Fibroblast of the aortic adventitia (primary cell): ENCODE measurements around the gene KCNK6. TPM values are rescaled to one million over a fixed set of nuclear protein-coding genes. Genes with fewer than 3 reads are reported as not detected.

Source experiments
- DNase-seq: peaks from one replicate; pipeline ENCODE4 v3.0.0-alpha.2; 2010; ENCODE audit warnings: low read depth
- H3K4me3 ChIP-seq: 2 replicates; pipeline ENCODE4 v1.5.1; 2011; ENCODE audit warnings: low read depth, mild to moderate bottlenecking, control low read depth, low read length, moderate library complexity
- total RNA-seq: library from RNA; depleted of rRNA; stranded (reverse); fragments of >200 nt; gene quantifications from 2 replicates; pipeline ENCODE4 v1.2.3, GENCODE V29; 2012; ENCODE audit warnings: low replicate concordance
- TF ChIP-seq, protein P1 (sequence below): IDR thresholded peaks from 2 replicates; pipeline ENCODE4 v1.5.1; 2011; ENCODE audit warnings: mild to moderate bottlenecking, low read length, control low read depth, inconsistent platforms; ENCODE audit not compliant: insufficient read depth

Gene KCNK6
- total RNA-seq, 1 donor = 3.6 TPM

DNA sequence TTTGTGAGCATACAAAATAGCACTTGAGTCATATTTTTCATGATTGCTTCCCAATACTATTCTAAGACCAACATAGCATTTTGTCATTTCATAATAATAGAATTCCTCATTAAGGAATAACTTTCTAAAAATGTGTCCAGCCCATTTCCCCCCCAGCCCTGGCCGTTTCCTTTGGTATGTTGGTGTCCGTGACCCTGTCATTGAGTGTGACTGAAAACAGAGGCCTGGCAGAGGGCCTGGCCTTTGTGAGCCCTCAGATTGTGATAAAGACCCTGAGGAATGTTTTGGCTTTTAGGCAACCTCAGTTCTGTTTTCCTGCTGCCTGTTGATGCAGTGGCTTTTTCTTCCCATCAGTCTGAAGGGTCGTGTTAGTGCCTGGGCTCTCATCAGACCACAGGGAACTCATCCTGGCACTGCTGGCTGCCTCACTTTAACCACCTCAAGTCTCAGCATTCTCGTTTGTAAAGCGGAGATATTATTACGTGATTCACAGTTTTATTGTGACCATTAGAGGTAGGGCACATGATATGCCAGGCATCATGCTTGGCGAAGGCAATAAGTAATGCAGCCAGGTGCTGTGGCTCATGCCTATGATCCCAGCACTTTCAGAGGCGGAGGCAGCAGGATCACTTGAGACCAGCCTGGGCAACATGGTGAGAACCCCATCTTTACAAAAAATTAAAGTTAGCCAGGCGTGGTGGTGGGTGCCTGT is 41.5 kb upstream of the KCNK6 start:
- TF ChIP-seq, protein P1, sequence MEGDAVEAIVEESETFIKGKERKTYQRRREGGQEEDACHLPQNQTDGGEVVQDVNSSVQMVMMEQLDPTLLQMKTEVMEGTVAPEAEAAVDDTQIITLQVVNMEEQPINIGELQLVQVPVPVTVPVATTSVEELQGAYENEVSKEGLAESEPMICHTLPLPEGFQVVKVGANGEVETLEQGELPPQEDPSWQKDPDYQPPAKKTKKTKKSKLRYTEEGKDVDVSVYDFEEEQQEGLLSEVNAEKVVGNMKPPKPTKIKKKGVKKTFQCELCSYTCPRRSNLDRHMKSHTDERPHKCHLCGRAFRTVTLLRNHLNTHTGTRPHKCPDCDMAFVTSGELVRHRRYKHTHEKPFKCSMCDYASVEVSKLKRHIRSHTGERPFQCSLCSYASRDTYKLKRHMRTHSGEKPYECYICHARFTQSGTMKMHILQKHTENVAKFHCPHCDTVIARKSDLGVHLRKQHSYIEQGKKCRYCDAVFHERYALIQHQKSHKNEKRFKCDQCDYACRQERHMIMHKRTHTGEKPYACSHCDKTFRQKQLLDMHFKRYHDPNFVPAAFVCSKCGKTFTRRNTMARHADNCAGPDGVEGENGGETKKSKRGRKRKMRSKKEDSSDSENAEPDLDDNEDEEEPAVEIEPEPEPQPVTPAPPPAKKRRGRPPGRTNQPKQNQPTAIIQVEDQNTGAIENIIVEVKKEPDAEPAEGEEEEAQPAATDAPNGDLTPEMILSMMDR = no peak
- peak; percentile 94 for DNase-seq
- H3K4me3 ChIP-seq = no peak overlapping the region

DNA sequence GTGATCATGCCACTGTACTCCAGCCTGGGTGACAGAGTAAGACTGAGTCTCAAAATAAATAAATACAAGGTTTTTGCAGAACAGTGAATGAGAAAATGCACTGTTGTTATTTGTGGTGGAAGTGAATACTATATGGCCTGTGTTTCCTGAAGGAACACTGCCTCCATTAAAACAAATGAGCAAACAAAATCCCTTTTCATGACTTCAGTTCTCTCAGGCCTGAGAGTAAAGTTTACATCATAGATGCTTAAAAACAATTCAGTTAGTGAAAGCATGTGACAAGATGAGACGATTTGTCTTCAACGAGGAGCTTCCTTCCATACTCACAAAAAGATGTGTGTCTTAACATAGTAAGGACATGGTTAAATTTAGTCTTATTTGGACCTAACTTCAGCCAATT is 40.9 kb upstream of the KCNK6 start:
- DNase-seq = no peak
- no peak overlapping the region for H3K4me3 ChIP-seq
- TF ChIP-seq, protein P1 = no peak

DNA sequence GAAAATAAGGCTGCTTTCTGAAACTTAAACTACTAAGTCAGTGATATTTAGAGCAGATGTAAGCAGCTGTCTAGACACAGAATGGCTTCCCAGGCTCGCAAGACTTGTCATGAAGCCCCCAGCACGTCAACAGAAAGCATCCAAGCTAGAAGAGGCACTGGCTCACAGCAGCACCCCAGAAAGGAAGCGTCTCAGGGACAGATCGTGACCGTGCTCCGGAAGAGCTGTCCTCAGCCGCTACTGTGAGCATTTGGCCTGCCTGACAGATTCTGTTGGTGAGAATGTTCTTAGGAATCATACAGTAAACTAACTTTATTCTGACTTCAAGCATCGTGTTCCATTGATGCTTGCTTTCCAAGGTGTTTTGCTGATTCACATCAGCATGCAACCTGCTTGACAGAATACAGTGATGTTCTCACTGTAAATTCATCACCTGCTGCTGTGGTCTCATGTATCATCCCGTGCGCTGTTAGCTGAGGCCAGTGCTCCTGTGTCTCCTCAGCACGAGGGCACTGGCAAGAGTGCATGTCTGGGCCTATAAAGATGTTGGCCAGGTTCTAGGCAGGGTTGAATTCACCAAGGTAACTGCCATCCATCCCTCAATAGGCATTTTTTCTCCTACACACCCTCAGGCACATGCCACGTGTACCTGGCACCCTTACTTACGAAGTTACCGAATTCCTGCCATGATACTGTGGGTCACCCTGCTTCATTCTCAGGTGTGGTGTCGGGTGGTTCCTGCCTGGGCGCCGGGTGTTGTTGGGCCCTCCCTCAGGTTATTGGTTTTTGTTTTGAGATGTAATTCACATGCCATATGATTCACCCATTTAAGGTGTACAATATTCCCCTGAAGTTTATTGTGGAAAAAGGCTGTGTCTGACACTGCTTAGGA is 39.4 kb upstream of the KCNK6 start:
- TF ChIP-seq, protein P1 = no peak
- no peak overlapping the region for H3K4me3 ChIP-seq
- DNase-seq = no peak

DNA sequence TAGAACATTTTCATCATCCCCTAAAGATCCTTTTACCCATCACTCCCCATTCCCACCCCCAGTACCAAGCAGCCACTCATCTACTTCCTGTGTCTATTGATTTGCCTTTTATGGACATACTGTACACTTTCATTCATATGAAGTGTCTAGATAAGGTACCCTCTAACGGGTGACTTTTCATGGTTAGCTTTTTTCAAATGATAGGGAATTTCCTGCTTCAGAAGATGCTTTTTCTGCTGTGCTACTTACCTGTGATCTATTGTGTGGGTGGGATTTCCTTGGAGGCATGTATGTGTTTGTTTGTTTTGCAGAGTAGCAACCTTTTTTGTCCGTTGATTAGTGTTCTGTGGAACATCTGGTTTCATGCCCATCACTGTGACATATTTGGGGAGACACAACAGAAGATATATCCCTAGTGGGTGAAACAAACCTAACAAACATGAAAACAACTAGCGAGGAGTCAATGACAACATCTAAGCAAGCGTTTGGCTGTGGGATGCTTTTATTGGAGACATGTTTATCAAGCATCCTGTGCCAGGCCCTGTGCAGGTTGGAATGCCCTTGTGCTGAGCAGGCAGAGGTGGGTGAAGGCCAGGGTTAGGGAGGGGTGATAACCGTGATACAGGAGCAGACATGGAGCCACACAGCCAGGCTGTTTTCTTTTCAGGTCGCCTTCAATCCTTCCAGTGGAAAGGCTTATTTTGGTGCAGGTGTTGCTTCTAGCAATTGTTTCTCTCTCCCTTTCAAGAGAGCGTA is 37.7 kb upstream of the KCNK6 start:
- no peak overlapping the region for H3K4me3 ChIP-seq
- TF ChIP-seq, protein P1 = no peak
- DNase-seq = no peak

DNA sequence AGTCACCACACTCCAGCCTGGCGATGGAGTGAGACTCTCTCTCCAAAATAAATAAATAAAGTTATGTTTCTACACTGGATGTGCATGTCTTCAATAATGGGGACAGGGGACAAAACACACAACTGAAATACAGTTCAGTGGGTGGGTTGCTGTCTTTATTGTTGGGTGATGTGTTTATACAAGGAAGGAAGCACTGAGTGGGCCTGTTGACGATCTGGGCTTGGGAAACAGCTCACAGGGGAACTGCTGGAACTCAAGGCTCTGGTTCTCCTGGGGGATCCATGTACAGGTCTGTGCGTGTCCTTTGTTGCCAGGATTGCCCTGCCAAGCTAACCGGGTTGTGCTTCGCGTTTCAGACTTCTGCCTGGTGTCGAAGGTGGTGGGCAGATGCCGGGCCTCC is 36.4 kb upstream of the KCNK6 start:
- no peak overlapping the region for H3K4me3 ChIP-seq
- DNase-seq = no peak
- TF ChIP-seq, protein P1 = no peak

DNA sequence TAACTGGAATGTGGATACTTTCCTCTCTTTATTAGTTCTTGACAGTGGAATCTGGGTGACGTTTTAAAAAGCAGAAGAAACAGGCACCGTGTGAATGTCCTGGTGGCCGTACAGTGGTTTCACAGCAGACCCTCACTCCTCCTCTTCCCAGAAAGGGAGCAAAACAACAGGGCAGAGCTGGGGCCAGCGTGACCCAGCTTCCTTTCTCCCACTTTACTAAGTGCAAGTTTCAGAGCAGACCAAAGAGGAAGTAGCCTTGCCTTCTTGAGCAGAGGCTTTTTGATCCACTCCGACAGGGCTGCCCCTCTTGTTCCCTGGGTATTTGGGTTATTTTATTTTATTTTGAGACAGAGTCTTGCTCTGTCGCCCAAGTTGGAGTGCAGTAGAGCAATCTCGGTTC is 35.2 kb upstream of the KCNK6 start:
- no peak overlapping the region for H3K4me3 ChIP-seq
- TF ChIP-seq, protein P1 = no peak
- DNase-seq = no peak
